HepG2 (cell line): ENCODE data around the gene KMT2B. TPM values are rescaled to one million over a fixed set of nuclear protein-coding genes. Genes with fewer than 3 reads are reported as not detected.

ENCODE experiments used
- CBFB ChIP-seq: sonication (generic); formaldehyde crosslinking; IDR thresholded peaks from 2 replicates; pipeline ENCODE4 v1.4.0; 2020; ENCODE audit warnings: missing genetic modification reagents
- CREB1 ChIP-seq, 2 experiments: fragments of 450-650 bp in 1 of 2; IDR thresholded peaks; 2 replicates each; pipeline ENCODE4 v1.6.1; 2016 to 2017; ENCODE audit warnings: control low read depth in 1 of 2, mild to moderate bottlenecking in 1 of 2, missing compliant biosample characterization in 1 of 2, missing genetic modification characterization in 1 of 2
- DNMT1 ChIP-seq: sonication (generic); formaldehyde crosslinking; IDR thresholded peaks from 2 replicates; pipeline ENCODE4 v1.5.1; 2020; ENCODE audit warnings: mild to moderate bottlenecking, missing genetic modification reagents
- ELF3 ChIP-seq: IDR thresholded peaks from 2 replicates; pipeline ENCODE4 v1.6.1; 2016; ENCODE audit warnings: missing genetic modification reagents, missing compliant biosample characterization
- FLYWCH1 ChIP-seq: sonication (generic); formaldehyde crosslinking; IDR thresholded peaks from 2 replicates; pipeline ENCODE4 v1.8.1; 2023; ENCODE audit warnings: mild to moderate bottlenecking, missing genetic modification reagents
- HCFC1 ChIP-seq: fragments of 150-350 bp; IDR thresholded peaks from 2 replicates; pipeline ENCODE4 v1.6.1; 2014; ENCODE audit warnings: low read depth, low read length
- HNRNPK ChIP-seq: fragments of 200-400 bp; formaldehyde crosslinking; IDR thresholded peaks from 2 replicates; pipeline ENCODE4 v1.6.1; 2018; ENCODE audit warnings: low read length, low read depth, moderate library complexity, mild to moderate bottlenecking; ENCODE audit not compliant: poor library complexity, severe bottlenecking
- HOXD1 ChIP-seq: sonication (generic); formaldehyde crosslinking; IDR thresholded peaks from 2 replicates; pipeline ENCODE4 v1.5.0; 2020; ENCODE audit warnings: missing genetic modification reagents
- IRF2 ChIP-seq: IDR thresholded peaks from 2 replicates; pipeline ENCODE4 v1.6.1; 2018; ENCODE audit warnings: missing genetic modification reagents, missing compliant biosample characterization
- JDP2 ChIP-seq: sonication (generic); formaldehyde crosslinking; IDR thresholded peaks from 2 replicates; pipeline ENCODE4 v1.8.1; 2022; ENCODE audit warnings: missing genetic modification reagents, borderline replicate concordance
- MAZ ChIP-seq, 2 experiments: sonication (generic) in 1 of 2; formaldehyde crosslinking in 1 of 2; IDR thresholded peaks; 2 replicates each; pipeline versions ENCODE4 v1.5.0 to v1.6.1; 2012 to 2020; ENCODE audit warnings: low read depth in 2 of 2, mild to moderate bottlenecking in 2 of 2, borderline replicate concordance in 1 of 2, improper control_type of control experiment in 1 of 2, low read length in 1 of 2, missing genetic modification reagents in 1 of 2, moderate library complexity in 1 of 2
- MXD4 ChIP-seq: IDR thresholded peaks from 2 replicates; pipeline ENCODE4 v1.6.1; 2016; ENCODE audit warnings: mild to moderate bottlenecking, missing biosample characterization, missing genetic modification reagents
- PHF20 ChIP-seq: sonication (generic); formaldehyde crosslinking; IDR thresholded peaks from 2 replicates; pipeline ENCODE4 v1.5.0; 2020; ENCODE audit warnings: mild to moderate bottlenecking, missing genetic modification reagents
- RFXANK ChIP-seq: IDR thresholded peaks from 2 replicates; pipeline ENCODE4 v1.6.1; 2016
- SAP130 ChIP-seq: IDR thresholded peaks from 2 replicates; pipeline ENCODE4 v1.6.1; 2016; ENCODE audit warnings: low read depth
- SKI ChIP-seq: fragments of 450-650 bp; IDR thresholded peaks from one replicate; pipeline ENCODE4 v1.6.1; 2018; ENCODE audit warnings: mild to moderate bottlenecking; ENCODE audit not compliant: partially characterized antibody
- SP140L ChIP-seq: sonication (generic); formaldehyde crosslinking; IDR thresholded peaks from 2 replicates; pipeline ENCODE4 v1.4.0; 2020; ENCODE audit warnings: missing genetic modification reagents, borderline replicate concordance
- TAF1 ChIP-seq: sonication (generic); formaldehyde crosslinking; IDR thresholded peaks from 2 replicates; pipeline ENCODE4 v1.4.0; 2020; ENCODE audit warnings: missing genetic modification reagents
- TBX2 ChIP-seq: sonication (generic); formaldehyde crosslinking; IDR thresholded peaks from 2 replicates; pipeline ENCODE4 v1.5.0; 2020; ENCODE audit warnings: missing genetic modification reagents, mild to moderate bottlenecking, borderline replicate concordance
- TRIM24 ChIP-seq: sonication (generic); formaldehyde crosslinking; IDR thresholded peaks from 2 replicates; pipeline ENCODE4 v1.8.0; 2022; ENCODE audit warnings: mild to moderate bottlenecking, missing genetic modification reagents
- ZBTB8A ChIP-seq: sonication (generic); formaldehyde crosslinking; IDR thresholded peaks from 2 replicates; pipeline ENCODE4 v1.4.0; 2020; ENCODE audit warnings: mild to moderate bottlenecking, low read depth, missing genetic modification reagents, borderline replicate concordance
- ZFP36L1 ChIP-seq: sonication (generic); formaldehyde crosslinking; IDR thresholded peaks from 2 replicates; pipeline ENCODE4 v1.8.0; 2022; ENCODE audit warnings: mild to moderate bottlenecking, missing genetic modification reagents, moderate library complexity
- ZNF672 ChIP-seq: sonication (generic); formaldehyde crosslinking; IDR thresholded peaks from 2 replicates; pipeline ENCODE4 v1.8.1; 2022; ENCODE audit warnings: missing genetic modification reagents
- ZNF678 ChIP-seq: sonication (generic); formaldehyde crosslinking; IDR thresholded peaks from 2 replicates; pipeline ENCODE4 v1.4.0; 2020; ENCODE audit warnings: mild to moderate bottlenecking, missing genetic modification reagents
- ZNF792 ChIP-seq: IDR thresholded peaks from 2 replicates; pipeline ENCODE4 v1.6.1; 2016
- polyA plus RNA-seq, 8 experiments: library from polyadenylated mRNA; depleted of rRNA in 3 of 8; stranded (reverse) in 7 of 8; unstranded in 1 of 8; fragments of >200 nt; fragmentation: Illumina TruSeq in 4 of 8; extraction: Trizol in 4 of 8; gene quantifications; 2 replicates each; pipeline versions ENCODE4 v1.2.1 to v1.2.3, GENCODE V29; 2011 to 2016; ENCODE audit warnings: low read depth in 4 of 8, missing spikeins in 1 of 8, mixed read lengths in 1 of 8; ENCODE audit not compliant: insufficient read depth in 1 of 8
- total RNA-seq, 5 experiments: library from RNA; depleted of rRNA; stranded (reverse); fragments of >200 nt; fragmentation: Illumina TruSeq; extraction: Trizol; gene quantifications; 2 replicates each; pipeline ENCODE4 v1.2.3, GENCODE V29; 2016; ENCODE audit warnings: low read depth in 1 of 5
- TF ChIP-seq, protein P1 (sequence below): sonication (generic); formaldehyde crosslinking; IDR thresholded peaks from 2 replicates; pipeline ENCODE4 v1.8.0; 2022; ENCODE audit warnings: low read depth, missing genetic modification reagents
- TF ChIP-seq, protein P2 (sequence below): IDR thresholded peaks from 2 replicates; pipeline ENCODE4 v1.6.1; 2018; ENCODE audit warnings: missing genetic modification reagents
- TF ChIP-seq, protein P3 (sequence below): conservative IDR thresholded peaks from 2 replicates; pipeline ENCODE4 v1.6.1; 2018; ENCODE audit warnings: missing genetic modification reagents

Gene KMT2B
- total and polyA plus RNA-seq, 2 of the 13 experiments (the other 11 are each of a cell fraction or from before 2014, with no cell fraction given): 6.2 to 16.9 TPM

DNA sequence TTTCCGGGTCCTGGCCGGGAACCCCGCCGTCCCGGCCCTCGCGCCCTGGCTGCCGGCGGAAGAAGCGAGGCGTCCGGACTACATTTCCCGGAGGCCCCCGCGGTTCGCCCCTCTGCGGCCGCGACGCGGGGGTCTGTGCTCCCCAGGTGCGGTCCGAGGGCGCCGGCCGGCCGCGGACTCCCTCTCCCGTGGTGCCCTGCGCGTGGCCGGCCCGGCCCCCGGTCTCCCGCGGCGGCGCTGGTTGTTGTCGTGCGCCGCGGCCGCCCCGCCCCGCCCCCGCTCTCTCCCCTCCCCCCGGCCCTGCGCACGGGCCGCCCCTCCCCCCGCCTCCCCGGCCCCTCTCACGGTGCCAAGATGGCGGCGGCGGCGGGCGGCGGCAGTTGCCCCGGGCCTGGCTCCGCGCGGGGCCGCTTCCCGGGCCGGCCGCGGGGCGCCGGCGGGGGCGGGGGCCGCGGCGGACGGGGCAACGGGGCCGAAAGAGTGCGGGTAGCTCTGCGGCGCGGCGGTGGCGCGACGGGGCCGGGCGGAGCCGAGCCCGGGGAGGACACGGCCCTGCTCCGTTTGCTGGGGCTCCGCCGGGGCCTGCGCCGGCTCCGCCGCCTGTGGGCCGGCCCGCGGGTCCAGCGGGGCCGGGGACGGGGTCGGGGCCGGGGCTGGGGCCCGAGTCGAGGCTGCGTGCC, at the start of gene KMT2B (continued):
- TF ChIP-seq ELF3 (CRISPR knock-in tag) (peak; percentile 51; the same call in 1 of the 2 replicates), RFXANK (CRISPR knock-in tag) (no peak), ZNF672 (CRISPR knock-in tag) (no peak), ZNF792 (CRISPR knock-in tag) (no peak), SP140L (CRISPR knock-in tag) (no peak), CBFB (CRISPR knock-in tag) (no peak), ZFP36L1 (CRISPR knock-in tag) (no peak), MAZ (IDR thresholded peaks at IDR 0.05; ENCODE audit: borderline replicate concordance, low read depth, low read length) (peak; percentile 58), MAZ (CRISPR knock-in tag; IDR thresholded peaks at IDR 0.05; ENCODE audit: low read depth) (no peak), SAP130 (CRISPR knock-in tag) (peak; percentile 28; the same call in 1 of the 2 replicates), JDP2 (CRISPR knock-in tag) (no peak), ZBTB8A (CRISPR knock-in tag) (no peak), HNRNPK (no peak), CREB1 (IDR thresholded peaks at IDR 0.05) (peak; percentile 62; the same call in 1 of the 2 replicates), CREB1 (CRISPR knock-in tag; IDR thresholded peaks at IDR 0.05) (peak; percentile 66), DNMT1 (CRISPR knock-in tag) (no peak), IRF2 (0 out of 2 replicates have a peak, but pooled peaks have one; percentile 1), HCFC1 (peak; percentile 72), FLYWCH1 (CRISPR knock-in tag) (no peak), HOXD1 (CRISPR knock-in tag) (0 out of 2 replicates have a peak, but pooled peaks have one; percentile 13), TRIM24 (no peak), TAF1 (CRISPR knock-in tag) (0 out of 2 replicates have a peak, but pooled peaks have one; percentile 5), MXD4 (CRISPR knock-in tag) (0 out of 2 replicates have a peak, but pooled peaks have one; percentile 12), SKI (peak; percentile 9), TBX2 (CRISPR knock-in tag) (0 out of 2 replicates have a peak, but pooled peaks have one; percentile 2), PHF20 (0 out of 2 replicates have a peak, but pooled peaks have one; percentile 21), ZNF678 (CRISPR knock-in tag) (no peak)
- TF ChIP-seq, protein P1, sequence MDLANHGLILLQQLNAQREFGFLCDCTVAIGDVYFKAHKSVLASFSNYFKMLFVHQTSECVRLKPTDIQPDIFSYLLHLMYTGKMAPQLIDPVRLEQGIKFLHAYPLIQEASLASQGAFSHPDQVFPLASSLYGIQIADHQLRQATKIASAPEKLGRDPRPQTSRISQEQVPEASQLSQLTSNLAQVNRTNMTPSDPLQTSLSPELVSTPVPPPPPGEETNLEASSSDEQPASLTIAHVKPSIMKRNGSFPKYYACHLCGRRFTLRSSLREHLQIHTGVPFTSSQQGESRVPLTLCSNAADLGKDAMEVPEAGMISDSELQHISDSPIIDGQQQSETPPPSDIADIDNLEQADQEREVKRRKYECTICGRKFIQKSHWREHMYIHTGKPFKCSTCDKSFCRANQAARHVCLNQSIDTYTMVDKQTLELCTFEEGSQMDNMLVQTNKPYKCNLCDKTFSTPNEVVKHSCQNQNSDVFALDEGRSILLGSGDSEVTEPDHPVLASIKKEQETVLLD (CRISPR knock-in tag): peak; percentile 92
- TF ChIP-seq, protein P2, sequence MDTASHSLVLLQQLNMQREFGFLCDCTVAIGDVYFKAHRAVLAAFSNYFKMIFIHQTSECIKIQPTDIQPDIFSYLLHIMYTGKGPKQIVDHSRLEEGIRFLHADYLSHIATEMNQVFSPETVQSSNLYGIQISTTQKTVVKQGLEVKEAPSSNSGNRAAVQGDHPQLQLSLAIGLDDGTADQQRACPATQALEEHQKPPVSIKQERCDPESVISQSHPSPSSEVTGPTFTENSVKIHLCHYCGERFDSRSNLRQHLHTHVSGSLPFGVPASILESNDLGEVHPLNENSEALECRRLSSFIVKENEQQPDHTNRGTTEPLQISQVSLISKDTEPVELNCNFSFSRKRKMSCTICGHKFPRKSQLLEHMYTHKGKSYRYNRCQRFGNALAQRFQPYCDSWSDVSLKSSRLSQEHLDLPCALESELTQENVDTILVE (CRISPR knock-in tag): peak; percentile 47; the same call in 1 of the 2 replicates
- TF ChIP-seq, protein P3, sequence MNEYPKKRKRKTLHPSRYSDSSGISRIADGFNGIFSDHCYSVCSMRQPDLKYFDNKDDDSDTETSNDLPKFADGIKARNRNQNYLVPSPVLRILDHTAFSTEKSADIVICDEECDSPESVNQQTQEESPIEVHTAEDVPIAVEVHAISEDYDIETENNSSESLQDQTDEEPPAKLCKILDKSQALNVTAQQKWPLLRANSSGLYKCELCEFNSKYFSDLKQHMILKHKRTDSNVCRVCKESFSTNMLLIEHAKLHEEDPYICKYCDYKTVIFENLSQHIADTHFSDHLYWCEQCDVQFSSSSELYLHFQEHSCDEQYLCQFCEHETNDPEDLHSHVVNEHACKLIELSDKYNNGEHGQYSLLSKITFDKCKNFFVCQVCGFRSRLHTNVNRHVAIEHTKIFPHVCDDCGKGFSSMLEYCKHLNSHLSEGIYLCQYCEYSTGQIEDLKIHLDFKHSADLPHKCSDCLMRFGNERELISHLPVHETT (CRISPR knock-in tag): peak; percentile 96
